ENCODE measurements around the gene SHANK3. TPM values are rescaled to one million over a fixed set of nuclear protein-coding genes. Genes with fewer than 3 reads are reported as not detected.

Gene SHANK3
- total RNA-seq, 1 donor from 2014 or later = 103 TPM

GRCh38 chr22:50697667-50698506, 25.3 kb downstream of the SHANK3 start:
- DNase-seq (ENCODE audit: extremely low read depth, low read depth, low spot score) = no peak

GRCh38 chr22:50698546-50698945, 25.9 kb downstream of the SHANK3 start:
- no peak for DNase-seq (ENCODE audit: extremely low read depth, low read depth, low spot score)

- no peak for DNase-seq (ENCODE audit: extremely low read depth, low read depth, low spot score)
Observed at GRCh38 chr22:50699001-50699755, 26.6 kb downstream of the SHANK3 start.

GRCh38 chr22:50699756-50700386, 27.2 kb downstream of the SHANK3 start:
- no peak for DNase-seq (ENCODE audit: extremely low read depth, low read depth, low spot score)

DNA sequence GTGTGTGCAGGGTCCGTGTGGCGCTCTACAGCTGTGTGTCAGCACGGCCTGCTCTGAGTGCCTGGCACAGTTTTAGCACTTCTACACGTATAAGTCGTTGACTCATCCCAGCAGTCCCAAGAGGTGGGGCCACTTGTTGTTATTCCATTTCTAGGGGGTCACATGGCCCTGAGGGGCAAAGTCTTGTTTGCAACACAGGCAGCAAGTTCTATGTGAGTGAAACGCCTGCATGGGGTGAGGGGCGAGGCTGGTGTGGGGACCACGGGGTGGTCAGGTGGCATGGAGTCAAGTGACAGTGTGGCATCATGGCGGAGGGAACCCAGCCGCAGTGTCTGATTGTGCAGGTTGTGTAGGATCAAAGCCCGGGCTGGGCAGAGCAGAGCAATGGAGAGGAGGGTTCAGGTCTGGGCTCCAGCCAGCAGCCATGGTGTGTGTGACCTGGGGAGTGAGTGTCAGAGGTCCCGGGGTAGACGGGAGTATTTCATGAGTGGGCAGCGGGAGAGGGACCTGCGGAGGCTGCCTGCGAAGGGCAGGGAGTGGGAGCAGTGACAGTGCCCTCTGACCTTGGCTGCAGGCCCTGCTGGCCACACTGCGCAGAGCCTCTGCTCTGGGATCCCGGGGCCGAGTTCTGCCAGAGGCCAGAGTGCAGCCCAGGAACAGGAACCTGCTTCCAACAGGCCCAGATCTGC, 27.9 kb downstream of the SHANK3 start:
- no peak for DNase-seq (ENCODE audit: extremely low read depth, low read depth, low spot score)

- no peak for DNase-seq (ENCODE audit: extremely low read depth, low read depth, low spot score)
Observed at GRCh38 chr22:50701076-50701419, 28.4 kb downstream of the SHANK3 start.

DNA sequence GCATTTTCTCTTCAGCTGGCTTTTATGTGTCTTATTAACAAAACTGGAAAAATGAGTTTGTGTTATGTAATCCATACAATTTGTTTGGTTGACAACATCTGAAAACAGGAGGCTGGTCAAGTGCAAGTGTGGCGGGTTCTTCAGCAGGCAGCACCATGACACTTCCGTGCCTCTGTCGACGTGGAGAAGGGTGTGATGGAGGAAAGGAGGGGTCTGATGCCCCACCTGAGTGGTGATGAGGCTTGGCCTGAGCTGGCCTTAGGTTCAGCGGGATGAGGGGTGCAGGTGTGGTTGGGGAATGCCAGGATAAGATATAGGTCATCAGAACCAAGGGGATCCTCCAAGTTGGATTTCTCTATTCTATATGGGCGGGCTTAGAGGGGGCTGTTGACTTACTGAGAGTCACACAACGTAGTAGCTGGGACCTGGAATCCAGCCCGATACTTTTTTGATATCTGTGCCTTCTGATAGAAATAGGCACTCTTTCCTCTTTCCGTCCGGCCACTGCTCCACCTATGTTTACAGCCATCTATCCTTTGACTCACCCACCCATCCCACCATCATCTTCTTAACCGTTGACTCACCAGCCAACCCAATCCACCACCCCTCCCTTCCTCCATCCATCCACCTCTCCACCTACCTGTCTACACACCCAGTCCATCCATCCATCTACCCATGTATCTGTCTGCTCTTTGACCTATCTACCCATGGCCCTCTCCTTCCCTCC, 29.0 kb downstream of the SHANK3 start:
- DNase-seq (ENCODE audit: extremely low read depth, low read depth, low spot score) = no peak

DNA sequence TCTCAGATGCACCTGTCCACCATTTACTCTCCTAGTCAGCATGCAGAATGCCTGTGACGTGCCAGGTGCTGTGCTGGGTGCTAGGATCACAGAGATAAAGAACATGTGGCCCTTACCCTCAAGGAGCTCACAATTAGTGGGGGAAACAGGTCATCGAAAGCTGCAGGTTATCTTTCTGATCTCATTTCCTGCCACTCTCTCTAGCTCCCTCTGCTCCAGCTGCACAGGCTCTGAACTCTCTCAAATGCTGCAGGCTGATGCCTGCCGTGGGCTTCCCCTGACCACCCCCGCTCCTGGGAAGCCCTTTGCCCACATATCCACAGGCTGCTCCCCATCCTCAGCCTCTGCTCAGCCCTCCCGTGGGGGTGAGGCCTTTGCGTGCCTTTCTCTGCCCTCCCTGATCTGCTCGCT, 29.6 kb downstream of the SHANK3 start:
- DNase-seq (ENCODE audit: extremely low read depth, low read depth, low spot score) = no peak

DNA sequence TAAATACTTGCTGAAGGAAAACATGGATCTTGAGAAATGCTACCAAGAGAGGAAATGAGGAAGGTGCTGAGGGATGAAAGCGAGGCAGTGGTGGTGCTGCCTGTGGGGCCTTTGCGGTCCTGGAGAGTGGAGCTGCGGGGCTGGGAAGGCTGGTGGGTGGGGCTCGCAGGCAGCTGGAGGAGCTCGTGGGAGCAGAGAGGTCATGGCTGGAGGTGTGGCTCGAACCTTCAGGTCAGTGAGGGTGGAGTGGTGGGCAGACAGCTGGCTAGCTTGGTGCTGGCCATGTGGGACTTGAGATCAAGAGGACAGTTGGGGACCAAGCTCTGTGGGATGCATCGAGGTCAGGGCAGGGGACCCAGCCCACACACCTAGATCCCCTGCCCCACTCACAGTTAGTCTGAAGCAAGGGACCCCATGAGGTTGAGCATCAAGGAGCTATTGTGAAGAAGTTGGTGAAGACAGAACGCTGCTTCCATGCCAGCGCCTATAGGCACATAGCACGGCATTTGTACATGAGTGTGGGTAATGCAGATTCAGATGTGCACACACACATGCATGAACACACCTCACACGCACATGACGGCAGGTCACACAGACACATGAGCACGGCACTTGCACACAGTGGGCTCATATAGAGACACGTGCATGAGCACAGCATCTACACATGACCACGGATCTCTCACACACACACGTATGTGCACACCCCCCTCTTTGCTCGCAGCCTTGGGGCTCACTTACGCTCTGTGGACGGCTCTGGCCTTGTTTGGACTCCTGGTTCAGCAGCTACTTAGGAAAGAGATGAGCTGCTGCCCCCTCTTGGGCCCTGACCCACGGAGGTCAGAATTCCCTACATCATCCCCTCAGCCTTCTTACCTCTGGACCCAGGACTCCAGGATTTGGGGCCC, 30.4 kb downstream of the SHANK3 start:
- no peak for DNase-seq (ENCODE audit: extremely low read depth, low read depth, low spot score)

DNA sequence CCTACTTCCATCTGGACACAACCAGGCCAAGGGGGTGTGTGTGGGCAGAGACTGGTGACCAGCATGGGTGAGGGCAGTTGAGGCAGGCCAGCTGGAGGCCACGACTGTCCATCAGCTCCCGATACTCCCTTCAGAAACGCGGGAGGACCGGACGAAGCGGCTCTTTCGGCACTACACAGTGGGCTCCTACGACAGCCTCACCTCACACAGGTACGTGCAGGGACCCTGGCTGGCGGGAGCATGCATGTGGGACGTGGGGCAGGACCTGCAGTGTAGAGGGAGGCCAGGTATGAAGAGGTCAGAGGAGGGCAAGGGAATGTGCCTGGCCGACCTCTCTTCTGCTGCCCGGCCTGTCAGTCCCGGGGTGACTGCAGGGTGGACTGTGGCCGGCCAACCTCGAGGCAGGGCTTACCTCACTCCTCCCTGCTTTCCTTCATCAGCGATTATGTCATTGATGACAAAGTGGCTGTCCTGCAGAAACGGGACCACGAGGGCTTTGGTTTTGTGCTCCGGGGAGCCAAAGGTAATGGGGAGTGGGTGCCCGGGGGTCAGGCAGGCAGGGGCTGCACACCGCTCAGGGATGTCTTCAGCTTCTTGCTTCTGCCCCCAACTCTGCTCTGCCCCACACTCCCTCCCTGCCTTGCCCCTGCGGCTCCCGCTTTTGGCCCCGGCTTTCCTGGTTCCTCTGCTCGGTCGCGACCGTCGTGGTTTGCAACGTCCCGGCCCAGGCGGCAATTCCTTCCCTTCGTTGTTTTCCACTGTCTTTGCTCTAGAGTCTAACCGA, 31.3 kb downstream of the SHANK3 start:
- no peak for DNase-seq (ENCODE audit: extremely low read depth, low read depth, low spot score)

GRCh38 chr22:50704510-50705218, 32.0 kb downstream of the SHANK3 start:
- no peak for DNase-seq (ENCODE audit: extremely low read depth, low read depth, low spot score)

GRCh38 chr22:50705219-50705691, 32.6 kb downstream of the SHANK3 start:
- DNase-seq (ENCODE audit: extremely low read depth, low read depth, low spot score) = no peak

GRCh38 chr22:50705851-50706351, 33.3 kb downstream of the SHANK3 start:
- no peak for DNase-seq (ENCODE audit: extremely low read depth, low read depth, low spot score)

- no peak for DNase-seq (ENCODE audit: extremely low read depth, low read depth, low spot score)
Observed at GRCh38 chr22:50706481-50707125, 34.0 kb downstream of the SHANK3 start.

DNA sequence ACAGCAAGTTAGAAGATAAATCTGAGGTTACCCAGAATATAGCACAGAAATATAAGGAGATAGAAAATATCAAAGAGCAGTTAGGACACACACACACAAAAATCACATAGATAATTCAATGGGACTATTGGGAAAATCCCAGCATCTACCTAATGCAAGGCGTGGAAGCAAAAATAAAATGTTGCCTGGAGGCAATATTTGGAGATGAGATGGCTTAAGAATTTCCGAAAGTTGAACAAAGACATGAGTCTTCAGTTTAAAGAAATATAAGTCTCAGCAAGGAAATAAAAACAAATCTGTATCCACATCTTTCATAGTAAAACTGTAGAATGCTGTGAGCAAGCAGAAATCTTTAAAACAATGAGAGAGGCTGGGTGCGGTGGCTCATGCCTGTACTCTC, 35.9 kb downstream of the SHANK3 start:
- DNase-seq (ENCODE audit: extremely low read depth, low read depth, low spot score) = no peak

DNA sequence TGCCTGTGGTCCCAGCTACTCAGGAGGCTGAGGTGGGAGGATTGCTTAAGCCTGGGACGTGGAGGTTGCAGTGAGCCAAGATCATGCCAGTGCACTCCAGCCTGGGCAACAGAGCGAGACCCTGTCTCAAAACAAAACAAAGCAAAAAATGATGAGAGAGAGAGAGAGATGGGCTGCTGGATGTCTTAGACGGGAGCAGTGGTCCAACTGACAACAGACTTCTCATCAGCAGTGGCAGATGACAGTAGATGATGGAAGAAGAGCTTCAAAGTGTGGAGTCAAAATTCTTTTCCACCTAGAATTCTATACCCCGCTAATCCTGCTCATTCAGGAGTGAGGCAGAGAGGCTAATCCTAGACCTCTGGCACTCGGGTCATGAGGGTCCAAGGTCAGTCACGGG, 36.4 kb downstream of the SHANK3 start:
- no peak for DNase-seq (ENCODE audit: extremely low read depth, low read depth, low spot score)

DNA sequence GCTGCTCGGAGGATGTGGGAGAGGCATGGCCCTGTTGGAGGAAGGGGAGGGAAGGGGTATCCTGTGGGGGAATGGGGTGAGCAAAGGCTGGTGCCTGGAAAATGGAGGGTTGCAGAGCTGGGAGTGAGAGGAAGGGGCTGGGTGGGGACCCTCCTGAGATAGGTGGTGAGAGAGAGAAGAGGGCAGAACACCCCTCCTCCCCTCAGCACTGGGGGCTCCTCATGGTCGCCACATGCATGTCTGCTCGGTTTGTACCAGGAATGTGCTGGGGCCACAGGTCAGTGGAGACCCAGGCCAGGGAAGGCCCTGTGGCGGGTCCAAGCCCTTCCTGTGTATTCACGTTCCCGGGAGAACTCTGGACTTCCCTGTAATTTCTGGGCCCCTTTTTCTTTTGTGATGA, 37.6 kb downstream of the SHANK3 start:
- no peak for DNase-seq (ENCODE audit: extremely low read depth, low read depth, low spot score)
